NCI-H146 treated with DMSO at 0.1 percent for 48 hours (cell line): Measurements from ENCODE around the gene F2R.
"Not testable (repeated sequence)": the region's sequence is repeated elsewhere in the genome, so short reads cannot be mapped to it uniquely, and the experiment has no call there.

Experiments used
- DNase-seq: peaks from one replicate; lab custom pipeline; 2025; ENCODE audit not compliant: unreplicated experiment; lab: John Stamatoyannopoulos, UW

F2R gene

GRCh38 chr5:76715736-76716455 is at the start of gene F2R:
Gene F2R (plus strand): TSS chr5:76716126. CDS start chr5:76716308, 182 bp downstream.
- DNase-seq = no peak

- DNase-seq = no peak
Measured at GRCh38 chr5:76667495-76667894, 48.4 kb upstream of the F2R start.

GRCh38 chr5:76669245-76669644 is 46.7 kb upstream of the F2R start:
- no peak for DNase-seq

GRCh38 chr5:76670508-76670907 is 45.4 kb upstream of the F2R start:
- DNase-seq = no peak

GRCh38 chr5:76672242-76672641 is 43.7 kb upstream of the F2R start:
- no peak for DNase-seq

GRCh38 chr5:76673125-76673524 is 42.8 kb upstream of the F2R start:
- no peak for DNase-seq

GRCh38 chr5:76674330-76675066 is 41.4 kb upstream of the F2R start:
- no peak for DNase-seq

GRCh38 chr5:76675364-76675763 is 40.6 kb upstream of the F2R start:
- DNase-seq = no peak

GRCh38 chr5:76677849-76678472 is 38.0 kb upstream of the F2R start:
- DNase-seq = no peak

- no peak for DNase-seq
Measured at GRCh38 chr5:76679231-76679630, 36.7 kb upstream of the F2R start.

GRCh38 chr5:76680826-76681225 is 35.1 kb upstream of the F2R start:
- not testable (repeated sequence) for DNase-seq

GRCh38 chr5:76681287-76681686 is 34.6 kb upstream of the F2R start:
- DNase-seq = no peak

GRCh38 chr5:76682387-76682786 is 33.5 kb upstream of the F2R start:
- no peak for DNase-seq

GRCh38 chr5:76683816-76684731 is 31.9 kb upstream of the F2R start:
- DNase-seq = no peak

- DNase-seq = no peak
Measured at GRCh38 chr5:76684756-76685519, 31.0 kb upstream of the F2R start.

GRCh38 chr5:76685704-76686103 is 30.2 kb upstream of the F2R start:
- DNase-seq = no peak

- no peak for DNase-seq
Measured at GRCh38 chr5:76688212-76688611, 27.7 kb upstream of the F2R start.

GRCh38 chr5:76688836-76689235 is 27.1 kb upstream of the F2R start:
- DNase-seq = no peak

GRCh38 chr5:76689321-76690036 is 26.4 kb upstream of the F2R start:
- no peak for DNase-seq
